PC-3 (cell line): ENCODE results near the gene PLXNA4. TPM values are rescaled to one million over a fixed set of nuclear protein-coding genes. Genes with fewer than 3 reads are reported as not detected.

Source experiments
- ATAC-seq: fragments of 200-7000 bp; cut with Tn5 transposase; 2 replicates; pipeline ENCODE4 v1.9.1; 2020; ENCODE audit warnings: mild to moderate bottlenecking, moderate library complexity
- BruUV-seq: library from RNA; stranded (reverse); fragments of 400-500 nt; replicated peaks from 2 replicates; lab custom pipeline; 2021; lab: Mats Ljungman, UMichigan
- CTCF ChIA-PET: fragments of 300-600 bp; sonication (Branson Sonifier 250); formaldehyde crosslinking; loops from one replicate; lab custom pipeline; 2022; ENCODE audit warnings: antibody characterized with exemption; lab: Charles Lee
- POLR2A ChIA-PET: fragments of 300-600 bp; sonication (Branson Sonifier 250); formaldehyde crosslinking; loops from one replicate; lab custom pipeline; 2022; ENCODE audit warnings: antibody characterized with exemption; ENCODE audit not compliant: unreplicated experiment; lab: Charles Lee
- DNase-seq: peaks from one replicate; pipeline ENCODE4 v3.0.0-alpha.2; 2015
- H2AFZ ChIP-seq: fragments of 300-600 bp; sonication (generic); 2 replicates; pipeline ENCODE4 v1.6.0; 2016; ENCODE audit warnings: antibody characterized with exemption, low read length
- H3F3A ChIP-seq: fragments of 300-600 bp; sonication (generic); one replicate; pipeline ENCODE4 v1.6.0; 2017; ENCODE audit warnings: antibody characterized with exemption, low read length, control low read depth, mild to moderate bottlenecking; ENCODE audit not compliant: unreplicated experiment
- H3K27ac ChIP-seq: fragments of 300-600 bp; sonication (generic); 2 replicates; pipeline ENCODE4 v1.5.1; 2016; ENCODE audit warnings: mild to moderate bottlenecking, low read length
- H3K27me3 ChIP-seq: fragments of 300-600 bp; sonication (generic); 2 replicates; pipeline ENCODE4 v1.6.1; 2016; ENCODE audit warnings: low read length, mixed read lengths
- H3K36me3 ChIP-seq: fragments of 300-600 bp; sonication (generic); 2 replicates; pipeline ENCODE4 v1.6.1; 2016; ENCODE audit warnings: low read depth, mixed run types, low read length, mixed read lengths
- H3K4me1 ChIP-seq: fragments of 300-600 bp; sonication (generic); 2 replicates; pipeline ENCODE4 v1.5.1; 2016; ENCODE audit warnings: low read length; ENCODE audit not compliant: insufficient read depth
- H3K4me2 ChIP-seq: fragments of 300-600 bp; sonication (generic); 2 replicates; pipeline ENCODE4 v1.6.0; 2016; ENCODE audit warnings: low read length
- H3K4me3 ChIP-seq: fragments of 300-600 bp; sonication (generic); 2 replicates; pipeline ENCODE4 v1.5.1; 2016; ENCODE audit warnings: mild to moderate bottlenecking, low read length, mixed read lengths
- H3K79me2 ChIP-seq: fragments of 300-600 bp; sonication (generic); 2 replicates; pipeline ENCODE4 v1.6.1; 2017; ENCODE audit warnings: low read length, mixed read lengths
- H3K9ac ChIP-seq: fragments of 300-600 bp; sonication (generic); 2 replicates; pipeline ENCODE4 v1.6.0; 2016; ENCODE audit warnings: mild to moderate bottlenecking, low read length
- H3K9me2 ChIP-seq: fragments of 300-600 bp; sonication (generic); replicated peaks from 2 replicates; pipeline ENCODE4 v1.6.1; 2016; ENCODE audit warnings: mixed run types, low read length, mixed read lengths
- H3K9me3 ChIP-seq: fragments of 300-600 bp; sonication (generic); 2 replicates; pipeline ENCODE4 v1.6.1; 2016; ENCODE audit warnings: low read length, mixed read lengths
- H4K20me1 ChIP-seq: fragments of 300-600 bp; sonication (generic); 2 replicates; pipeline ENCODE4 v1.6.1; 2016; ENCODE audit warnings: low read length, mixed read lengths
- EZH2 ChIP-seq: fragments of 300-600 bp; sonication (generic); IDR thresholded peaks from one replicate; pipeline ENCODE4 v1.6.1; 2017; ENCODE audit warnings: antibody characterized with exemption, mild to moderate bottlenecking, low read length; ENCODE audit not compliant: unreplicated experiment
- EZH2phosphoT487 ChIP-seq: fragments of 300-600 bp; sonication (generic); IDR thresholded peaks from 2 replicates; pipeline ENCODE4 v1.6.1; 2018; ENCODE audit warnings: mild to moderate bottlenecking, antibody characterized with exemption, low read length, borderline replicate concordance
- intact Hi-C: fragments of 100-400 bp; cut with micrococcal nuclease; formaldehyde crosslinking; loops from 2 replicates; pipeline ENCODE4 v1.9.0; 2023
- total RNA-seq: library from RNA; depleted of rRNA; stranded (reverse); fragments of >200 nt; gene quantifications from 2 replicates; pipeline ENCODE4 v1.2.3, GENCODE V29; 2014
- TF ChIP-seq, protein P1 (sequence below): fragments of 300-600 bp; sonication (generic); conservative IDR thresholded peaks from 2 replicates; pipeline ENCODE4 v1.5.1; 2017; ENCODE audit warnings: antibody characterized with exemption, low read depth, mild to moderate bottlenecking, low read length

PLXNA4 gene
- total RNA-seq, 1 experiment from 2014 or later: 1.2 TPM

DNA sequence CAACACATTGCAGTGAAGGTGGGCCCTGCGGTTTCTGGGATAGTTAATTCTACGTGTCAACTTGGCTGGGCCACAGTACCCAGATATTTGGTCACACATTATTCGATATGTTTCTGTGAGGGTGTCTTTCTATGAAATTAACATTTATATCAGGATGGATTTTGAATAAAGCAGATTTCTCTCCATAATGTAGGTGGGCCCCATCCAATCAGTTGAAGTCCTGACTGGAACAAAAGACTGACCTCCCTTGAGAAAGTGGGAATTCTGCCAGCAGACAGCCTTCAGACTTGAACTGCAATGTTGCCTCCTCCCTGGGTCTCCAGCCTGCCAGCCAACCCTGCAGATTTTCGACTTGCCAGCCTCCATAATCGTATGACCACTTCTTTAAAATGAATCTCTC is 420.6 kb downstream of the PLXNA4 start:
- H3K4me1 ChIP-seq: no peaks in the 10 kb centered on the region
- ChIA-PET CTCF (no interaction called here), POLR2A (no interaction called here)
- H3K79me2 ChIP-seq: no peaks in the 10 kb centered on the region
- ATAC-seq (no peak), DNase-seq (no peak)
- H3K36me3 ChIP-seq: no peaks in the 10 kb centered on the region
- H3K4me3 ChIP-seq: no peak overlapping the region
- H2AFZ ChIP-seq: no peak overlapping the region
- H3K4me2 ChIP-seq: no peak overlapping the region
- H4K20me1 ChIP-seq: no peaks in the 10 kb centered on the region
- no peaks in the 10 kb centered on the region for H3K27me3 ChIP-seq
- no peaks in the 10 kb centered on the region for H3K9me3 ChIP-seq
- BruUV-seq: no TSS peak
- no peaks in the 10 kb centered on the region for H3F3A ChIP-seq
- H3K27ac ChIP-seq: no peak overlapping the region
- intact Hi-C loops: no loop called here
- no peak for TF ChIP-seq EZH2phosphoT487
- TF ChIP-seq, protein P1, sequence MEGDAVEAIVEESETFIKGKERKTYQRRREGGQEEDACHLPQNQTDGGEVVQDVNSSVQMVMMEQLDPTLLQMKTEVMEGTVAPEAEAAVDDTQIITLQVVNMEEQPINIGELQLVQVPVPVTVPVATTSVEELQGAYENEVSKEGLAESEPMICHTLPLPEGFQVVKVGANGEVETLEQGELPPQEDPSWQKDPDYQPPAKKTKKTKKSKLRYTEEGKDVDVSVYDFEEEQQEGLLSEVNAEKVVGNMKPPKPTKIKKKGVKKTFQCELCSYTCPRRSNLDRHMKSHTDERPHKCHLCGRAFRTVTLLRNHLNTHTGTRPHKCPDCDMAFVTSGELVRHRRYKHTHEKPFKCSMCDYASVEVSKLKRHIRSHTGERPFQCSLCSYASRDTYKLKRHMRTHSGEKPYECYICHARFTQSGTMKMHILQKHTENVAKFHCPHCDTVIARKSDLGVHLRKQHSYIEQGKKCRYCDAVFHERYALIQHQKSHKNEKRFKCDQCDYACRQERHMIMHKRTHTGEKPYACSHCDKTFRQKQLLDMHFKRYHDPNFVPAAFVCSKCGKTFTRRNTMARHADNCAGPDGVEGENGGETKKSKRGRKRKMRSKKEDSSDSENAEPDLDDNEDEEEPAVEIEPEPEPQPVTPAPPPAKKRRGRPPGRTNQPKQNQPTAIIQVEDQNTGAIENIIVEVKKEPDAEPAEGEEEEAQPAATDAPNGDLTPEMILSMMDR: no peak
- TF ChIP-seq EZH2: no peak
- no peaks in the 10 kb centered on the region for H3K9me2 ChIP-seq
- H3K9ac ChIP-seq: no peak overlapping the region

DNA sequence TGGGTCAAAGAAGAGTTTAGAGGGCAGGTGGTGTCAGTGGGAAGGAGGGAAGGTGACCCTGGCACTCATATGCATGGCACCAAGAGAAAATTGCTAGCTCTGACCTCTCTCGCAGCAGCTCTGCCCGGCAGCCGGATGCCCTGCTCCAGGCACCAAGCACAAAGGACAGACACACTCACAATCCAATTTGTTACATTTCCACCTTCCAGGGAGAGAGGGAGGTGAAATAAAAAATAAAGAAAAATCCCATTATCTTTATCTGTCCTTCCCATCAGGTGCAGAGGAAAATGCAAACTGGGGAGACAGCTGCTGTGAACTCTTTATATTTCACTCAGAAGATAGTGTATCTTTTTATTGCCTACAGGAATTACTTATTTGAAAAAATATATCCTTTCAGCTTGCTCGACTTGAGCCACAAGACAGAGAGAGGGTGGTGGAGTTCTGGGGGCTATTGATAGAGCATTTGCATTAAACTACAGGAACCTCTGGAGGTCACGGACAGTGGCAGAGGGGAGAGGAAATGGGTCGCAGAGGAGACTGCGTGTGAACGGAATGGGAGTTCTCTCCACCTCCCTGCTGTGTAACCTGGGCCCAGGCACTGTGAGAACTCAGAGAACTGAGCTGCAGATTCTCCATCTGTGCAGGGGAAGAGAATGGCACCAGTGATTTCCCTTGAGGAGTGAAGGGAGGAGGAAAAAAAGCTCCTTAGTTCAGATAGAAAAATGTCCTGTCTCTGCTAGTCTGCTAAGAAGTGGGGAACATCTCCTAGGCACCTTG is 421.4 kb downstream of the PLXNA4 start:
- Histone ChIP-seq H3K4me1 (no peaks in the 10 kb centered on the region), H3K4me2 (no peak overlapping the region), H3K79me2 (no peaks in the 10 kb centered on the region), H3K9me2 (no peaks in the 10 kb centered on the region), H3K36me3 (no peaks in the 10 kb centered on the region), H4K20me1 (no peaks in the 10 kb centered on the region), H3F3A (no peaks in the 10 kb centered on the region), H3K9ac (no peak overlapping the region), H3K4me3 (no peak overlapping the region), H3K27me3 (no peaks in the 10 kb centered on the region), H3K27ac (no peak overlapping the region), H2AFZ (no peak overlapping the region), H3K9me3 (no peaks in the 10 kb centered on the region)
- BruUV-seq: no TSS peak
- TF ChIP-seq, protein P1: no peak
- DNase-seq: no peak
- POLR2A ChIA-PET: no interaction called here
- no peak for ATAC-seq
- intact Hi-C loops: loop anchor here (1.0 kb wide), 1 partner anchor 210 kb away; no protein-coding TSS in a partner anchor
- CTCF ChIA-PET: no interaction called here

DNA sequence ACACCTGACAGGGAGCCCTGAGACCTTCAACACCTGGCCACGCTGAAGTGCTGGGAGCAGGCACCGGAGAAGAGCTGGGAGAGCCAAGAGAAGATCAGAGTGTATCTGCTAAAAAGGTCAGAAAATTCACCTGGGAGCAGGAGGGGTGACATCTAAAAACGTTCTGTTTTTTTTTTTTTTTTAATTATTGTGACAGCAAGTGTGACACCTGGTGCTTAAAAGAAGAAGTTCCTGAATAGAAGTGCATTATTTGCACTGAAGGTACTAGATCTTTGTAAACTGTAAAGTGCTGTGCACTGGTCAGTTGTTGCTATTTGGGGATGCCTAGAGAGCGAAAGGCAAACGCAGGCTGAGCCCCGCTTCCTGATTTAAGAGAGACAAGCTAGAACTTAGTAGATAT is 422.0 kb downstream of the PLXNA4 start:
- H3K9ac ChIP-seq: no peak overlapping the region
- BruUV-seq: no TSS peak
- no peaks in the 10 kb centered on the region for H3F3A ChIP-seq
- DNase-seq (peak; percentile 8), ATAC-seq (no peak)
- no peaks in the 10 kb centered on the region for H3K36me3 ChIP-seq
- H3K4me2 ChIP-seq: no peak overlapping the region
- no peaks in the 10 kb centered on the region for H3K9me3 ChIP-seq
- intact Hi-C loops: loop anchor here (1.0 kb wide), 1 partner anchor 209 kb away; no protein-coding TSS in a partner anchor
- ChIA-PET POLR2A (no interaction called here), CTCF (no interaction called here)
- no peaks in the 10 kb centered on the region for H3K9me2 ChIP-seq
- no peak overlapping the region for H3K27ac ChIP-seq
- H4K20me1 ChIP-seq: no peaks in the 10 kb centered on the region
- TF ChIP-seq EZH2phosphoT487: no peak
- TF ChIP-seq, protein P1: peak; percentile 50; the same call in 1 of the 2 replicates
- H2AFZ ChIP-seq: no peak overlapping the region
- no peaks in the 10 kb centered on the region for H3K79me2 ChIP-seq
- no peak overlapping the region for H3K4me3 ChIP-seq
- H3K27me3 ChIP-seq: no peaks in the 10 kb centered on the region
- H3K4me1 ChIP-seq: no peaks in the 10 kb centered on the region
